ENCODE data around the gene KCNG4. TPM values are rescaled to one million over a fixed set of nuclear protein-coding genes. Genes with fewer than 3 reads are reported as not detected.

Gene KCNG4
- total and polyA plus RNA-seq, 2 of the 8 experiments (the other 6 are each of a cell fraction or from before 2014, with no cell fraction given) = not detected

DNA sequence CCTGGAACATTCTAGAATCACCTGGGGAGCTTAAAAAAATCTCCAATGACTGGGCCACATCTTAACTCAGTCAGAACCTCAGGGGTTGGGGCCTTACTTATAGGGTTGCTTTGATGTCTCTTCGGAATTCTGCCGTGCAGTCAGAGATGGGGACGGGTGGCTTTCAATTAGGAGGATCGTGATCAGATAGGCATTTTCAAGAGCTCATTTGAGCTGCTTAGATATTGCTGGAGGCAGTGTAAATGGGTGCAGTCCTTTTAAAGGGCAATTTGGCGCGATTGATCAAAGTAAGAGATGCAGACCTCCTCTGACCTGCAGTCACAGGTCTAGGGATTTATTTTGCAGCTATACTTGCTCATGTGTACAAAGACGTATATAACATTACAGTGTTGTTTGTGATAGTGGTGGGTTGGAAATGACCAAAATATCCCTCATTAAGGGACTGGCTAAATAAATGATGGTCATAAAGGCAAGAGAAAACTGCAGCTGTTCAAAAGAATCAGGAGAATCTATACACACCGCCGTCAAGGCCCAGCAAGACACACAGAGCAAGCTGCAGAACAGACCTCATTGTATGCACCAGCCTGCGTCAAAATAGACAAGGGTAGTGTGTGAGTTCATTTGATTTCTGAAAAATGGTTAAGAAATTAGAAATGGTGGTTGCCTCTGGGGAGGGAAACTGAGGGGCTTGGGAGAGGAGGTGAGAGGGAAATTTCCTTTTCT is 6.3 kb upstream of the KCNG4 start (continued):
- no peak for TF ChIP-seq ASH2L (IDR thresholded peaks at IDR 0.05; ENCODE audit: low read length)

Data from H1 (cell line).